Iris pigment epithelial cell (primary cell): ENCODE results near the gene BCL2L15.

Experiments used
- DNase-seq: peaks from one replicate; pipeline ENCODE4 v3.0.0-alpha.2; 2011; ENCODE audit warnings: low read depth

BCL2L15 gene

DNA sequence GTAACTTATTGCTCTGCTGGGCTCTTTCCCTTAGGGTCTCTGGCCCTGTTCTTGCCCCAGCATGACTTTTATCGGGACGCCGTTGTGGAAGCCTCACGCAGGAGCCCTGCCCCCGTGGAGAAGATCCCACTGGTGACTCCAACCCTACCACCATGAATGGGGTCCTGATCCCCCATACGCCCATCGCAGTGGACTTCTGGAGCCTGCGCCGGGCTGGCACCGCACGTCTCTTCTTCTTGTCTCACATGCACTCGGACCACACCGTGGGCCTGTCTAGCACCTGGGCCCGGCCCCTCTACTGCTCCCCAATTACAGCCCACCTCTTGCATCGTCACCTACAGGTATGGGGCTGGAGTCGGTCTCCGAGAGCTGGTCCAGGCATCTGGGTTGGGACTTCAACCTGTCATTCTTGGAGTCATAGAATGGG, 18.1 kb upstream of the BCL2L15 start:
- DNase-seq: no peak

DNA sequence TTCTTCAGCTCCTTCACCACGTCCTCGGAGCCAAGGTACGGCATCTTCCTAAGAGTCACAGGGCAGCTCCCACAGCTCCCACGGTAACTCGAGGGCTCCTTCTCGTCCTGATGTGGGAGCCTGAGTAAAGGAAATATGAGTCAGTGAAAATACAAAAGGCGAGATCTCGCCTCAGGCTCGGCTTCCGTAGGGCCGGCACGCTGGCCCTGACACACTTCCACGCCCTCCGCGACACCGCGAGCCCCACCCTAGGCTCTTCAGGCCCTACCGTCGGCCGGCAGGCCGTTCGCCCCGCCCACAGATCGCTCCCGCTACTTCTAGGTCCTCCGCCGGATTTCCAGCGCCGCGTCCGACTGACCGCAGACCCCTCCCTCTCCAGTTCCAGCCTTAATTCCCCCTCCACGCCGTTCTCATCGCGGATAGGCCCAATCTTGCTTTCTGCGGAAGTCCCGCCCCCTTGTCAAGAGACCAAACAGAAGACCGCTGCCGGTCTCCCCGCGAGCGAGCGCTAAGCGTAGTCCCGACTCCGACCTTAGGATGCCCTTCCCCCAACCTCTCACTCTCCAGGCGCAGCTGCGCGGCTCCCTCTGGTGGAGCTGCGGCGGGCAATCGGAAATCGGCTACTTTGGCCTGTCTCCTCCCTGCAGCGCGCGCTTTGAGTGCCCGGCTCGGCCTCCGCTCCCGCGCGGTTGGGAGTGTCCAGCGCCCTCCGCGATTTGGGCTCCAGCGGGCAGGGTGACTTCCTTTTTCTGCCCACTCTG, 17.5 kb upstream of the BCL2L15 start, which contains the start of the genes AP4B1 and DCLRE1B:
Gene AP4B1, minus strand, starts transcription at position 126 of the 761 bp plus-strand sequence. Its CDS starts 82 bp downstream, at position 44.
Gene DCLRE1B, plus strand, starts transcription at position 653 of the 761 bp plus-strand sequence. CDS start 261 bp downstream, outside the sequence.
- DNase-seq: peak; percentile 100

DNA sequence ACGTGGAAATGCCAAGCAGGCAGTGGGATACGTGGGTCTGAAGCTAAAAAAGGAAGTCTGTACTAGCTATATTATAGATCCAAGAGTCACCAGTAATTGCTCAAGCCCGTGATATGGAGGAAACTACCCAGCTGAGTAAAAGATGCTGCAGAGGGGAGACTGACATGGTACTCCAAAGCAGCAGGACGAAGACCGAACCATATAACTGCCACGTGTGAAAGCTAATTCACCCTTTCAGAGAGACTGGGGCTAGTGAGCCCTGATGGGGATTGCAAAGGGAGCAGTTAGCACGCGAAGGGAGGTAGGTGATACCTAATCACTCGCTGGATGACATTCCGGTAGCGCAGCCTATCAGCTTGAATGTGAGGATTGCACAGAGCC, 16.9 kb upstream of the BCL2L15 start:
- no peak for DNase-seq

DNA sequence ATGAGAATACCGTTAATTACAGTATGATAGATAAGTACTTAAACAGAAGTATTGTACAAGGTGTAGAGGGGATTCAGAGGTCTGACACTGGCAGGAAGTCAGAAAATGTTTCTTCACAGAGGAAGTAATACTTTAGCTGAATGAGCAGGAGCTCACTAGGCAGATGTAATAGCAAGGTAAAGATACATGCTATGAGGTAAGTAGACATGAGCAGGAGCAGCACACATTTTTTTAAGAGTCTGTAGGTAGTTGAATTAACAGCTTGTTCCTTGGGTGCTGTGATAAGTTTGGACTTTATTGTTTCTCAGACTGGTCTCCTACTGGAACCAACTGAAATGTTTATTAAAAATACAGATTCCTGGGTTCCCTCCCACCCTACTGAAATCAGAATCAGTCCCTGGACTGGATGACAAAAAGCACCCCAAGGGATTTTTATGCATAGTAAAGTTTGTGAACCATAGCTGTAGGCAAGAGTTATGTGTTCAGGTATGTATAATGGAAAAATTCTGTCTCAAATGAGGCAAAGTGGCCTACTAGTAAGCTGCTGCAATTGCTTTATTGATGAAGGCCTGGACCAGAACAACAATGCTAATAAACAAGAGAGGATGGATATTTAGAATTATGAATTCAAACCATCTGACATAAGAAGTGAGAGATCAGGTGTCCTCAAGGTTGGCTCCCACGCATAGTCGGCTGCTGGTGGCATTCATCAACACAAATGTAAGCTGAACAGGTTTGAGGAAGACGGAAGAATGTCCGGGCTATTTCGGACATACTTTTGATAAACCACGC, 16.3 kb upstream of the BCL2L15 start:
- no peak for DNase-seq

DNA sequence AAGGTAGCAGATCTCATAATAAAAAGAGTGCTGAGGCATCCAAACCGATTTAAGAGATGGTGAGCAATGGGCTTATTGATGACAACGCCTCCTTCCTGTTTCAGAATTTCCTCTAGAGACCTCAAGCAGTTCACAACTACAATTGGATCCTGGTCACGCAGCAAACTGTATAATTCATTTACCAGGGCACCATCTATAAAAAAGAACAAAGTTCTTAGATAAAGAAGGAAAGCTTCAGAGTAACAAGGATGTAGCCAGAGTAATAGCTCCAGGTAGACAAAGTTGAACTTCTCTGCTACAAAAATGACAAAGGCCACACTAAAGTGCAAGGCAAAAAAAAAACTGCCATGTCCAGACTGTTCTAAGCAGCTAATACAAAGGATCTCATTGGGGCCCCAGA, 13.8 kb upstream of the BCL2L15 start:
- no peak for DNase-seq

DNA sequence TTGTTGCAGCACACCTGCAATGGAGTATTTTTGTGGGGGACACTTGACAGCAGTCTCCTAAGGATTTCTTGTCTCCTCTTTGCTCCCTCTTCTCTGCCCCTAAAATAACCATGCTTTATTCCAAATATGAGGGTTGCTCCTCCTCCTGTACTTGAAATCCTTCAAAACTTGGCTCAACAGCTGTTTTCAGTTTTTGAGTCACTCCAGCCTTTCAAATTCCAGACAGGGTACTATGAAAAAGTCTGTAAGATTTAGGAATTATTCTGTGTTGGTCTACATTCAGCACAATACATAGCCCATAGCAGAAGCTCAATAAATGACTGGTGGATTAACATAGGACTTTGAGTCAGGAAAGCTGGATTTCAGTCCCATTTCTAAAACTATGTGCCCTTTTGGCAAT, 11.7 kb upstream of the BCL2L15 start:
- DNase-seq: no peak

DNA sequence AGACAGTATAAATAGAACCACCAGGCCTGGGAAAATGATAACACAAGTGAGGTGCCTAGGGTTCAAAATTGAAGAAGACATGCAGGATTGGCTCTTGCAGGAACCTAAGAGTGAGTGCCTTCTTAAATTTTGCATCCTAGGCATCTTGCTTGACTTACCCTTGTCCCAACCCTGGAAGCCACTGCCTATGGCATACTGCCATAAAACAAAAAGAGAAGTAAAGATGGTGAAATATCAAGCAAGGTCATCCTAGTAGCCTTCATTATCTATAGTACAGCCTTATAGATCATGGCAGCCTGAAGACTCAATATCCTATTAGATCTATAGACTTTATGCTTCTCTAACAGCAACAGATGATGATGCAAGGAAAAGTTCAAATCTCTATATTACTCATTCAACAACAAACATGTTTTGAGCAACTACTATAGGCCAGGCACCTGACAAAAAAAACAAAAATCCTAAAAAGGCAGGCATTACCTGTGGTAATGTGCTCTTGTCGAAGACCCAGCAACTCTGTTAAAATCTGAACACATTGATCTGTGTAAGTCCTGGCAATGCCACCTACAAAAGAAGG, 10.9 kb upstream of the BCL2L15 start:
- DNase-seq: no peak

DNA sequence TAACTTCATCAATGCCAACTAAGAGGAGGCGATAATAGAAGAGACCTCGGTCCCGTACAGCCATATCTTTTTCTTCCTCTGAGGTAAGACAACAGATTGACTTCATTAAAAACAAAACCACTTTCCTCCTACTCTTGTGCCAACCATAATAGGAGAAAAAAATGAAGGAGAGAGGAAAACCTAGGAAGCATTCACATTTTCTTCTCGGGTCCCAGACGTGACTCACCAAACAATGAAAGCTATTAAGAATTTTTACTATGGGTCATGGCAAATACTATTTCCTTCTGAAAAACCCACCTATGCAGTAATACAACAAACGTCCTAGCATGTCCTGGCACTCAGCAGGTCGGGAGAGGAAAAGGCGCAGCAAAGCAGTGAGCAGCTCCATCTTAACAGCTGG, 8.6 kb upstream of the BCL2L15 start:
- DNase-seq: no peak

DNA sequence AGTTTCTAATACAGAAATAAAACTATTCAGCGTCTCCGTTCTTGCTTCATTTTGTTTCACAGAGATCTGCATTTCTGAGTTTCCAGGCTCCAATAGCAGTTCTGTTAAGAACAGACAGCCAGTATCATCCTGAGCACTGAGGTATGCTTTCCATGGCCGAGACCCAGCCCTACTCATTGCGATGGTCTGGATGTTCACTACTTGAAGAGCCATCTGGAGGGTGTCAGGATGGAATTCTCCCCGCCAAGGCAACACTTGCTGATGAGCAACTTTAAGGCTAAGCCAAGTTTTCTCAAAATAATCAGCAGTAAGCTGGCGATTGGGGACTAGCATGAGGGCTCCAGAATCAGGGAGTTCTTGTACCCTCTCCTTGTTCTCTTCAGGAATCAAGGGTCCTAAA, 7.7 kb upstream of the BCL2L15 start:
- DNase-seq: no peak

DNA sequence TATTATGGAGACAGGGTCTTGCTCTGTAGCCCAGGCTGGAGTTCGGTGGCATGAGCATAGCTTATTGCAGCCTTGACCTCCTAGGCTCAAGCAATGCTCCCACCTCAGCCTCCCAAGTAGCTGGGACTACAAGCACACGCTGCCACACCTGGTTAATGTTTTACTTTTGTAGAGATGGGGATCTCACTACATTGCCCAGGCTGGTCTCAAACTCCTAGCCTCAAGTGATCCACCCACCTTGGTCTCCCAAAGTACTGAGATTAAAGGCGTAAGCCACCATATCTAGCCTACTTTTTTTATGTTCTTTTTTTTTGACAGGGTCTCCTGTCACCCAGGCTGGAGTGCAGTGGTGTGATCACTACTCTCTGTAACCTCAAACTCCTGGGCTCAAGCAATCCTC, 5.9 kb upstream of the BCL2L15 start:
- no peak for DNase-seq

DNA sequence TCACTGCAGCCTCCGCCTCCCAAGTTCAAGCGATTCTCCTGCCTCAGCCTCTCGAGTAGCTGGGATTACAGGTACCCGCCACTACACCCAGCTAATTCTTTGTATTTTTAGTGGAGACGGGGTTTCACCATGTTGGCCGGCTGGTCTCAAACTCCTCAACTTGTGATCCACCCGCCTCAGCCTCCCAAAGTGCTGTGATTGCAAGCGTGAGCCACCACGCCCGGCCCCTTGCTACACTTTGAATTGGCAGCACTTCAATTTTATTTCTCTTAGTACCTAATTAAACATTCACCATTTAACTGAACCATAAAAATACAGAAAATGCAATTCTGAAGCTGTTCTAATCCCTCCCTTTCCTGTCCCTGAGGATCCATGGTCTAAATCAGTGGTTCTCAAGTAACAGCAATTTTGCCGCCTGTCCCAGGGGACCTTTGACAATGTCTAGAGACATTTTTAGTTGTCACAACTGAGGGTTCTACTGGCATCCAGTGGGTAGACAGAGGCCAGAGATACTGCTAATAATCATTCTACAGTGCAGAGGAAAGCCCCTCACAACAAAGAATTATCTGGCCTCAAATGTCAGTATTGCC, 4.3 kb upstream of the BCL2L15 start:
- no peak for DNase-seq

DNA sequence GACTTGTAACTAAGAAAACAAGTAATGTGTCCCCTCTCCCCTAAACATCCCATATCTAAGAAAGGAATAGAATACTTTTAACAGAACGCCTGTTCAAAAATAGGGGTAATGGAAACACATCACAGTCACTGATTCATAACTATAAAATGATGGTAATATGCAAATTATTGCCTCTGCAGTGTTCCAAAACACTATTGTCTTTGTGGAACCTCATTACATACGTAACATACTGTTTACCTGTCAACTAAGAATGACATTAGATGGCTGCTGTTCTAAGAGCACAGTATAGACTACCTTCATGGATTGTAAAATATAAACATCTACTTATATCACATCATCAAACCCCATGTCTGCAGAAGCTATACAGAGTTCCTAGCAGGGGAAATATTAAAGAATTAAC, 3.4 kb upstream of the BCL2L15 start:
- DNase-seq: no peak

DNA sequence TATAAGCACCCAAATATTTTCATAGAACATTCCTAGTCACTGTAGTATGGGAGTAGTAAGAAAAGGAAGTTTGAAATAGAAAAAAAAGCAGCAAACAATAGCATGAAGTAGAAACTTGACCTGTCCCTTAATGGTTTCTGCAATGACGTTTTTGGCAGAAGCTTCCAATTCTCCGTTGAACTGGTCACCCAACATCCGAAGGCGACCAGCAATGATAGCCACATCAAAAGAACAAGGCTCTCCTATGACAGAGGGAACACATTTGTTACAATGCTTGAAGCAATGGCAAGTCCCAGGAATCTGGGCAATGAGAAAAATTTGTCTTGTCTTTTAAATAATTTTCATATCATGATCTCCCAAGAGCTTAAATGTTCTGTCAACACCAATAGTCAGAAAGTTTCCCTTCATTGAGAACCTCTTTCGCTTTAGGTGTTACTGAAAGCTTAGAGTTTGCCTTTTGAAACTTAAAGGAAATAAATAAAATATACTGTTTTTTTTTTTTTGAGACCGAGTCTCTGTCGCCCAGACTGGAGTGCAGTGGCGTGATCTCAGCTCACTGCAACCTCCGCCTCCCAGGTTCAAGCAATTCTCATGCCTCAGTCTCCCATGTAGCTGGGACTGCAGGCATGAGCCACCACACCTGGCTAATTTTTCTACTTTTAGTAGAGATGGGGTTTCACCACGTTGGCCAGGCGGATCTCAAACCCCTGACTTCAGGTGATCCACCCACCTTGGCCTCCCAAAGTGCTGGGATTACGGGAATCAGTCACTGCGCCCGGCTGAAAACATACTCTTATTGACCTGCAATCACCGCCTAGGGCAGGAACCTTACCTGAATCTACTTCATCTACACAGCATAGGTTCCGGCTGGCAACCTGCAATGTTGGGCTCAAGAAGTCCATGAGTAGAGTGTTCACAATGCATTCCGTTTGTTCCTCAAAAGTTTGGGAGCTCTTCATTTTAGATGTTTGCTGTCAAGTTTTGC, 672 bp downstream of the BCL2L15 start:
- no peak for DNase-seq

DNA sequence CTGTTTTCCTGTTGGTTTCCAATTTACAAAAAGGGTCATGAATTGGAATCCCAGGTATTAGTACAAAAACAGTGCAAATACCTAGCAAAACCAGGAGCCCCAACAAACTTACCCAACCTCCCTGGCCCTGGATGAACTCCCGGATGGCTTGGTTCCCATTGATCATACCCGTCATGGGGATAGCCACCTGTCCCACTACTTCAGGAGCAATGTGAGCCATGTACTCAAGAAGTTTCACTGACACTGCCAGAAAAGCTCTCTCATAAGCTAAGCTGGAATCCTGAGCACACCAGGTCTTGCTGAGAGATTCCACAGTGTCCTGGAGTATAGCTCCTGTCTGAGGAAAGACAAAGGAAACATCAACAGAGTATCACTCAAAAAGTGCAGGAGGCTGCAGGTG, 5.7 kb downstream of the BCL2L15 start:
- no peak for DNase-seq

DNA sequence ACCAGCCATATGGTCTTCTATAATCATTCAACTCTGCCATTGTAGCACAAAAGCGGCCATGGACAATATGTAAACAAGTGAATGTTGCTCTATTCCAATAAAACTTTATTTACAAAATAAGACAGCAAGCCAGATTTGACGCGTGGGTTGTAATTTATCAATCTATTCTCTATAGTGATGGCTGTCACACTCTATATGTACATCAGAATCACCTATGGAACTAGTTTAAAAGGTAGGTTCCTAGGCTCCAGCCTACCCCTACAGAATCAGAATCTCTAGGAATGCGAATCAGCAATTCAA, 7.7 kb downstream of the BCL2L15 start:
- DNase-seq: no peak

DNA sequence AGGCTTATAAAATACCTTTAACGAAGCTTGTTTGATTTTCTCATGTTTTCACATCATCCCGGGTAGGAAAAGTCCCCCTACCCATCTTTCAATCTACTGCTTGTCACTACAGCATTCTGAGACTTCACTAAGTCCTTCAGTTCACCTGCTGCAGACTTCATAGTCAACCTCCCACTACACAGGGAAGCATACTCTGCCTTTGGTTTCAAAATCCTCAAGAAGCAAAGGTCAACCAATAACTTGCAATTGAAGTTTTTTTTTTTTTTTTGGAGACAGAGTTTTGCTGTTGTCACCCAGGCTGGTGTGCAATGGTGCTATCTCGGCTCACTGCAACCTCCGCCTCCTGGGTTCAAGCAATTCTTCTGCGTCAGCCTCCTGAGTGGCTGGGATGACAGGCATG, 11.2 kb downstream of the BCL2L15 start:
- DNase-seq: no peak

DNA sequence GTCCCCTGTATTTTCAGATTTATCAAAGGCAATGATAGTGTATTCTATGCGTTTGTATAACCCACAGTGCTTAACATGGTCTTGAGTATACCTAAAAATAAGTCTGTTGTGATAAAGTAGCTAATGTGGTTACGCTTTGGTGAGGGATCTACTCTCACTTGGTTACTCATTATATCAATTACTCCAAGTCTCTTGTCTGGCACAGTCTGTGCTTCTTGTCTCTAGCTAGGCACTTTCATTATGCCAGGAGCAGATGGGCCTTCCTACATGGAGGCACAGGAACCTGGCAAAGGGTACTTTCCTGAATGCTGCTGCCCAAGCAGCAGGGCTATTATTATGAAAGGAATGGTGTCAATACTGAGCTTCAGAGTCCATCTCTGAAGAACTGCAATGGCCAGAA, 11.7 kb downstream of the BCL2L15 start:
- no peak for DNase-seq

DNA sequence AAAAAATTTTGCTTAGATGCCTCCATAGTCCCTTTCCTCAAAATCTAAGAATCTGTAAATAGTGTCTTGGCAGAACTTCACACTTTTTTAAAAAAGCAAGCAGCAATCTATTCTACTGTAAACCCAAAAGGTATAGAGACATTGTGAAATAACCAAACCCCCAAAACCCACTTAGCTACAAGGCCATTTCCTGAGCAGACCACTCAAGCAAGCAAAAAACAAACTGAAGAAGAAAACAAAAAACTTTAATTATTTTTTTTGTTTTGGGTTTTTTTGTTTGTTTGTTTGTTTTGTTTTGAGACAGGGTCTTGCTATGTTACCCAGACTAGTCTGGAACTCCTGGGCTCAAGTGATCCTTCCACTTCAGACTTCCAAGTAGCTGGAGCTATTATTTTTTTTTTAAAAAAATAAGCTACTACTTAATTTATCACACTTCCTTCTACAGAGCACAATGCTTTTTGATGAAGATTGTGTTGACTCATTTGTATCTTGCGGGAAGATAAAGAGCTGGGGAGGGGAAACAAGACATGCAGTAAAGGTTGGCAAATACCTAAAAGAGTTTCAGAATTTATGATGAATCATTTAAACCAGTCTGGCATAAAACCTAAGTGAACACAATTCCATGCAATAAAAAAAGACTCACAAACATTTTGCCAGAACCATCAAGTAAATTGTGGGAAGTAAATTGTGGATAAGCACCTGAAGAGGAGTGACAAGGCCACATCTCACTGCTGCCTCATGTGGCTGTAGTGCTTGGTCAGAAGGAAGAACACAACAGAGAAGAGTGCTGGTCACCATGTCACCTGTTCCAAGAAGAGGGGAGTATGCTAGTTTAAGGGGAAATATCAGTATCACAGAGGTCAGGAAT, 13.1 kb downstream of the BCL2L15 start:
- peak; percentile 56 for DNase-seq

DNA sequence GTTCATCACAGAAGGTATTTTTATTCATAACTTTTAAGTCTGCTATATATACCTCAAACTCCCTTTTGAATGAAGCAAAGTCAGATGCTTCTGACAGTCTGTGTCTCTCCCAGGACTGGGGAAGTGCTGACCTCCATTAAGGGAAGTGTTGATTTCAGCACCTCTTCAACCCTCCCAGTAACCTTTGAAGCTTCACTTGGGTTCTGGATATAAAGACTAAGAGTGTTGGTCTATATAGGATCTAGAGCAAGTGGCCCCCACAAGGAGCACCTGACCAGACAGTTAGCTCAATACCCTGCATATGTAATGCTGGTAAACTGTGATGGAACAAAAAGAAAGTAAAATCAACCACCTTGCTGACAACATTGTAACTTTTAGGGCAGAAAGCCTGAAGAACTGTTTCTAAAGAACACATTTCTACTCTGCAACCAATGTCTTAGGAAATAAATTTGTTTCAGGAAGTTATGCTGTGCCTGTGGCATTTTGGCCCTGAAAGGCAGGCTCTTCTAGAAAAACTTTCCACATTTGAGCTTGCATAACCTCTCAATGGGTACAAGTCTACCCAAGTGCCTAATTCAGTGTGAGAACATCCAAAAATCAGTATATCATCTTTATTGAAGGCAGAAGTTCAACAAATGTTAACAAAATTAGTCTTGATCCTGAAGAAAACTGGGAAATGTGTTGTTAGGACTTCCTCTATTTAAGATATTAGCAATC, 15.0 kb downstream of the BCL2L15 start:
- DNase-seq: no peak

DNA sequence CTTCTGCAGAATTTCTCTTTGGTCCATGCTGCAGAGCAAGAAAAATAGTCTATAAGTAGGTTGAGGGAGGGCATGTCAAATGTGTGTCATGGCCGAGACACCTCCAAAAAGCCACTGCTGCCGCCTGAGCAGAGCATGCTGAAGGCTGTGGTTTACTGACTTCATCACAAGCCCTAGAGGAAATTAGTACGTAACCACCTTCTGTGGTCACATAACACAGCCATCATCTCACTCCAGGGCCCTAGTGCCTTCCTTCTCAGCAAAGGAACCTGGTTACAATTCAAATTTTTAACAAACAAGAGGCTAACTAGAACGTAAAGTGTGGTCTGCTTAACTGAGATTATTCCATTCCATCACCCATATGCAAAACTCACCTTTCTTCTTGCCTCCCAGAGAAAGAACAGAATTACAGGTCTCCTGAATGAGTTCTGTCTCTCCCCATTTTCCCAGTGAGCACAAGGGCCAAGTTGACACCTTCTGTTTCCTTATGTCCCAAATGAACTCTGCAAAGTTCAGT, 15.7 kb downstream of the BCL2L15 start, which contains the start of gene PTPN22:
Gene PTPN22, minus strand, starts transcription at position 116 of the 517 bp plus-strand sequence.
- DNase-seq: peak; percentile 88
